GM04504 (cell line): Measurements from ENCODE around the gene INAFM1.
A peak's percentile ranks its signal among the peaks of the same experiment; 100 is the strongest.
"Not testable (repeated sequence)": the region's sequence is repeated elsewhere in the genome, so short reads cannot be mapped to it uniquely, and the experiment has no call there.

ENCODE experiments used
- DNase-seq: peaks from one replicate; pipeline ENCODE4 v3.0.0-alpha.2; 2012; ENCODE audit warnings: low read depth

Gene INAFM1

GRCh38 chr19:47268028-47268427 is 6.7 kb upstream of the INAFM1 start:
- no peak for DNase-seq

GRCh38 chr19:47269596-47269995 is 5.1 kb upstream of the INAFM1 start:
- no peak for DNase-seq

DNA sequence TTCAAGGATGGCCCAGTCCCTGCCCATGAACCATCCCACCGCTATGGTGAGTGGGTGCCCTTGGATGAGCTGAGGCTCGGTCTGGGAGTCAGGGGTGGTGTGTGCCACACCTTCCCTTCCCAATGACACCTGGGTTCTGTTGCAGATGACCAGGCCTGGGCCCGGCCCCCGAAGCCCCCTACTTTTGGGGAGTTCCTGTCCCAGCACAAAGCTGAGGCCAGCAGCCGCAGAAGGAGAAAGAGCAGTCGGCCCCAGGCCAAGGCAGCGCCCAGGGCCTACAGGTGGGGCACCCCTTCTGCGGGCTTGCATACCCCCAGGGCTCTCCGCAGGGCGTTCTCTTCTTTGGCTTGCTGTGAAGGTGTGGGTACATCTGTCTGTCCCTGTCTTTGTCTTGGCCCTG is 4.3 kb upstream of the INAFM1 start:
- no peak for DNase-seq

GRCh38 chr19:47271949-47272348 is 2.7 kb upstream of the INAFM1 start:
- DNase-seq = no peak

DNA sequence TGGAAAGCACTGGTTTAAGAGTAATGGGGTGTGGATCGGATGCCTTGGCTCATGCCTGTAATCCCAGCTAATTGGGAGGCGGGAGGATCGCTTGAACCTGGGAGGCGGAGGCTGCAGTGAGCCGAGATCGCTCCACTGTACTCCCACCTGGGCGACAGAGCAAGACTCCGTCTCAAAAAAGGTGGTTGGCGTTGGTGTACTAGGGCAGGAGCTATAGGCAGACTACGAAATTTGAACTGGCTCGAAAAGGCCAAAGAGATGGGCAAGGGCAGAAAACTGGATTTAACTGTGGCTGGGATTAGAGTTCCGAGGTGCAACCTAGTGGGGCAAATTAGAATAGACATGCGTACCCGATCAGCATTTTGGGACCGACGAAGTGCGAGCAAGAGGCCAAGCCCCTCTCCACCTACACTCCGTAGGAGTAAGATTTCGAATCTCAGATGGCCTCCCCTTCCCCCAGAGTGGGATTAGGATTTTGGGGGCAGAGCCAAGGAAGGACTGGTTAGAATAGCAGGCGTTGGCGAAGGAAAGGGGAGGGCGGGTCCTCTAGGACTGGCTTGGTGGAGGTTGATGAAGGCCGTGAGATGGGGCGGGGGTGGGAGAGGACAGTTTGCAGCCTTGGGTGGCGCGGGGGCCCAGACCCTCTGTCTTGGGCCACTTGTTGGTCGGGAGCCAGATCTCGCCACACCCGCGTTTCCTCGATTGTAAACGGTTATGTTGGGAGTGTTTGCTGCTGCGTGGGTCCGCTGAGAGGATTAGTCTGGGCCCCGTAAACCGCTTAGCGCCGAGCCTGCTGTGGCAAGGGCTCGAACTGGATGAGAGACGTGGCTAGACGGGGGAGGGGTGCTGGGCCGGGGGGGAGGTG is 2.0 kb upstream of the INAFM1 start:
- no peak for DNase-seq

DNA sequence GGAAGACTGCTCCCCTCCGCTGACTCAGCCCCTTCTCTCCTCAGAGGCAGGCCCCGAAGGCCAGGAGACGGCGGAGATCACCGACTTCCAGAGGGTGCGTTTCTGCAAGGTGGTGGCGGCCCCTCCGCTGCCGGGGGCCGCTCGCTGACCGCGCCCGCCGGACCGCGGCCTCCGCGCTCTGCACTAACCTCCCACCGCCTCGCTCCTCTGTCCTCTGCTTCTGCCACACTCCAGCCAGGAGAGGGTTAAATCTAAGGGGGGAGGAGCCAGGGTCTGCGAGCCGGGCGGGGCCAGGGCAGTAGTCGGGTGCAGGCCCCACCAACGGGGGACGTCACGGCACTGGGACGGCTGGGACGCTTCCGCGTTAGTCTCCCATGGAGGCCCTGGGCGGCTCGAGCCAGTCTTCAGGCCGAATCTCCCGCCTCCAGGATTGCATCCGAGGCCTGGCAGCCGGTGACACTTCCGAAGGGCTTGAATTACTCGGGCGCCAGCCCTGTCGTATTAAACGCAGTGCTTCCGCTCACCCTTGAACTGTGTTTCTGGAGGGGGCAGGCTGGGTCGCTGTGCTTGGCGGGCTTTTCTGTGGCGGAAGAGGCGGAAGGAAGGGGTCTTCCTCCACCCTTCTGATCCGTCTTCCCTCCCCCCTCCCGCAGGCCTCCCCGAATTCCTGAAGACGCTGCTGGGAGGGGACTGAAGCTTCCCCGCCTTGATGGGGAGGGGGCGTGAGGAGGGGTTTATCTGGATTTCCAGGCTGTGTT is 1.2 kb upstream of the INAFM1 start:
- DNase-seq = peak; percentile 71

DNA sequence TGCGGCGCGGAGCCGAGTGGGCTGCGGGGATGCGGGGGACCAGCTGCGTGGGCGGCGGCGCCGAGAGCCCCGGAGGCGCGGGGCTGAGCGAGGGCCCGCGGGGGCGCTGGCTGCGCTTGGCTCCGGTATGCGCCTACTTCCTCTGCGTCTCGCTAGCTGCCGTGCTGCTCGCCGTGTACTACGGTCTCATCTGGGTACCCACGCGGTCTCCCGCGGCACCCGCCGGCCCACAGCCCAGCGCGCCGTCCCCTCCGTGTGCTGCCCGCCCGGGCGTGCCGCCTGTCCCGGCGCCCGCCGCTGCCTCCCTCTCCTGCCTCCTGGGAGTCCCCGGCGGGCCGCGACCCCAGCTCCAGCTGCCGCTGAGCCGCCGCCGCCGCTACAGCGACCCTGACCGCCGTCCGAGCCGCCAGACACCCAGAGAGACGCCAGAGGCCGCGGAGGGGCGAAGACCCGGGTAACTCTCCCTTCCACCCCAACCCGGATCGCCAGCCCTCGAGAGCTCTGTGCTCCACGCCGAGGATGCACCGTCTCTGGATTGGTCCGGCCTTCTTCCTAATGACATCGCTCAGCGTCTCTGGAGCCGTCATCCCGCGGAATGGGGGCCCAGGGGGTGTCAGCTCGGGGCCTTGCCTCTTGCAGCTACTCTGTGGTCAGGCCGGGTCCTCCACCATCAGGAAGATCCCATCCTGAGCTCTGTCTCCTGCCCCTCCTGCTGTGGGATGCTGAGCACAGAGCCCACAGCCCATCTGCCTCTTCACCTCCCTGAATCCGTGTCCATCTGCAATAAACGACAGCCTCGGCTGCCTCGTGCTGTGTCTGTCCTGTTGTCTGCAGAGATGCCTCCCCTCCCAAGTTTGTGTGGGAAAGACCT is 441 bp downstream of the INAFM1 start:
- no peak for DNase-seq

DNA sequence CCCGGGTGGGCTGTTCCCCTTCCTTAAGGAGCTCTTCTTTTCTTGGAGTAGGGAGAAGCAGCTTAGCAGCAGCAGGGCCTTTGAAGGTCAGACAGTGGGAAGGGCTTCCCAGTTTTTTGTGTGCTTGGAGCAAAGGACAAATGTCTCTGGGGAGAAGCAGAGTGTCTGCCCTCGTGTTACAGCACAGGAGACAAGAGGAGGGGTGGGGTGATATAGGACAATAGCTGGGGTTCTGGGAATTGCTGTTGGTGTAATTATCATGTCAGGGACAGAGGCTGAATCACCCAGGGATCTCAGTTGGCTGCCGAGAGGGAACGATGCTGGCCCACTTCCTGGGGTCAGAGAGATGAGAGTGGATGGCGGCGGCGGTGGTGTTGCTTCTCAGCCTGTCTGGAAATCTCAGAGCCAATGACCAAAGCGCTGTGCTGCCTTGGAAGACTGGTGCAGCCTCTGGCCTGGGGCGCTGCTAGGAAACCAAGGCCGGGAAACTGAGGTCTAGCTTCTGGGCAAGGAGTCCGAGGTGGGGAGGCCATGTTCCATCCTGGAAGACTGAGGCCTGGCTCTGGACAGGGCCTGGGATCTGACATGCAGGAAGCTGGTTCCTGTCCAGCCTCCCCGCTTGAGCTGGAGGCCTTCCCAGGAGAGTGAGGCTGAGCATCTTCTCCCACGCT is 1.2 kb downstream of the INAFM1 start:
- DNase-seq = no peak

- DNase-seq = not testable (repeated sequence)
These were observed 1.8 kb downstream of the INAFM1 start for GRCh38 chr19:47276513-47276912.

DNA sequence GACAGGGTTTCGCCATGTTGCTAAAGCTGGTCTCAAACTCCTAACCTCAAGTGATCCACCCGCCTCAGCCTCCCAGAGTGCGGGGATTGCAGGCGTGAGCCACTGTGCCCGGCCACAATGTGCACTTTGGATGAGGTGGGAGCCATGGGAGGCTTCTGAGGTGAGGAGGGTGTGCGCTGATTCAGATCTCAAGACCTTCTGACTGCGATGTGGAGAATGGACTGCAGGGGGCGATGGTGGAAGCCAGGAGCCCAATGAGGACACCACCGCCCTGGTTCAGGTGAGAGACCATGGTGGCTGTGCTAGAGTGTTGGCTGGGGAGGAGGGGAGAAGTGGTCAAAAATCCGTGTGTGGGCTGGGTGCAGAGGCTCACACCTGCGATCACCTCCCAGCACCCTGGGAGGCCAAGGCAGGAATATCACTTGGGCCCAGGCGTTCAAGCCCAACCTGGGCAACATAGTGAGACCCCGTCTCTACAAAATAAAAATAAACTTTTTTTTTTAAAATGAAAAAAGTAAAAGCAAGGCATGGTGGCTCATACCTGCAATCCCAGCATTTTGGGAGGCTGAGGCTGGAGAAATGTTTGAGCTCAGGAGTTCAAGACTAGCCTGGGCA is 5.6 kb downstream of the INAFM1 start:
- no peak for DNase-seq

DNA sequence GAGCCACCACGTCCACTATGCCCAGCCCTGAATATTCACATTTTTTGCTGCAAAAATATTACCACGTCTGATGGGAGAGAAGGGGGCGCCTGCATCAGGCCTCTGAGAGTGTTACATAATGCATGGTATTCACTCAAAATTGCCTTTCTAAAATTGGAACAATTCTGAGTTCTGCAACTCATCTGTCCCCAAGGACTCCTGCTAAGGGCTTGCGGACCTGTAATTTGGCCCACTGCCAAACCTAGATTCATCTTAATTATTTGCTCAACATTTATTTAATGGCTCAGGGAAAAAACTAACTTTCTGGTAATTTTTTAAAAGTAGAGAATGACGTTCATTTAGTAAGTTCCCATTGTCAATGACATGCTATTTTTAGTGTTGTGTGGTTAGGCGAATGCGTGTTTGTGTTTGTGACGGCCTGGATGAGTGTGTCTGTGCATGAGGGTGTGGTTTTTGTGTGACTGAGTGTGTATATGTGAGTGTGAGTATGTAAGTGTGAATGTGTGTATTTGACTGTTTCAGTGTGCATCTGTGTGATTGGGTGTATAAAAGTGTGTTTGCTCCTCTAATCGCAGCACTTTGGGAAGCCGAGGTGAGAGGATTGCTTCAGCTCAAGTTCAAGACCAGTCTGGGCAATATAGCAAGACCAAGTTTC is 8.8 kb downstream of the INAFM1 start:
- no peak for DNase-seq

DNA sequence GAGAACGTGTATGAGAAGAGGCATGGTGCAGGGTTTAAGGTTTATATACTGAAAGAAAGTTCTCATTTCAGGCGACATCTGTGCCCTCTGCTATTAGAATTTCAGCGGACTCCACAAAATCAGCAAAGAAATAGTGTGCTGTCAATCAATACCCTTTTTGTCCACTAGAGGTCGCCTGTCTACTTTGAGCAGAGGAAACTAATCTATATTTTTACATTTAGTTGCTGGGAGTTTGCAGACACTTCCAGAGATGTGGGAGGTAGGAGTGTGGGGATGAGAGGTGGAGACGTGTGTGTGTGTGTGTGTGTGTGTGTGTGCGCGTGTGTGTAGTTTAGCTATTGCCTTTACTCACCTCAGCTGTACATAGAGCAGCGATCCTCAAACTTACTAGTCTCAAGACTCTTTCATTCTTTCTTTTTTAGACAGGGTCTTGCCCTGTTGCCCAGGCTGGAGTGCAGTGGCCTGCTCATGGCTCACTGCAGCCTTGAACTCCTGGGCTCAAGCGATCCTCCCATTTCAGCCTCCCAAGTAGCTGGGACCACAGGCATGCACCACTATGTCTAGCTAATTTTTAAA is 9.7 kb downstream of the INAFM1 start:
- no peak for DNase-seq

DNA sequence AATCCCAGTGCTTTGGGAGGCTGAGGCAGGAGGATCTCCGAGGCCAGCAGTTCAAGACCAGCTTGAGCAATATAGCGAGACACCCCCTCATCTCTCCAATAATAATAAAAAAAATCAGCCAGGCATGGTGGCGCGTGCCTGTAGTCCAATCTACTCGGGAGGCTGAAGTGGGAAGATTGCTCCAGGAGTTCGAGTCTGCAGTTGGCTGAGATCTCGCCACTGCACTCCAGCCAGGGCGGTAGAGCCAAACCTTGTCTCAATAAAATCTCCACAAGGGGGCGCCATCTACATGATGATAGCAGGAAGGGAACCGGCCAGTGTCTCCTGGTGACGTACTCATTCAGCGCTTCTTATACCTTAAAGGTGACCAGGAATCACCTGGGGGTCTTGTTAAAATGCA is 21.4 kb downstream of the INAFM1 start:
- DNase-seq = no peak

DNA sequence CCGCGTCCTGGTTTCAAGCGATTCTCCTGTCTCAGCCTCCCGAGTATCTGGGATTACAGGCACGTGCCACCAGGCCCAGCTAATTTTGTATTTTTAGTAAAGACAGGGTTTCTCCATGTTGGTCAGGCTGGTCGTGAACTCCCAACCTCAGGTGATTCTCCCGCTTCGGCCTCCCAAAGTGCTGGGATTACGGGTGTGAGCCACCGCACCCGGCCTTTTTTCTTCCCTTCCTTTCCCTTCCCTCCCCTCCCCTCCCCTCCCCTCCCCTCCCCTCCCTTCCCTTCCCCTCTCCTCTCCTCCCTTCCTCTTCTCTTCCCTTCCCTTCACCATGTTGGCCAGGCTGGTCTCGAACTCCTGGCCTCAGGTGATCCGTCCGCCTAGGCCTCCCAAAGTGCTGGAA is 26.2 kb downstream of the INAFM1 start:
- DNase-seq = not testable (repeated sequence)

GRCh38 chr19:47302249-47302648 is 27.6 kb downstream of the INAFM1 start:
- no peak for DNase-seq

- no peak for DNase-seq
These were observed 29.3 kb downstream of the INAFM1 start for GRCh38 chr19:47303966-47304365.

DNA sequence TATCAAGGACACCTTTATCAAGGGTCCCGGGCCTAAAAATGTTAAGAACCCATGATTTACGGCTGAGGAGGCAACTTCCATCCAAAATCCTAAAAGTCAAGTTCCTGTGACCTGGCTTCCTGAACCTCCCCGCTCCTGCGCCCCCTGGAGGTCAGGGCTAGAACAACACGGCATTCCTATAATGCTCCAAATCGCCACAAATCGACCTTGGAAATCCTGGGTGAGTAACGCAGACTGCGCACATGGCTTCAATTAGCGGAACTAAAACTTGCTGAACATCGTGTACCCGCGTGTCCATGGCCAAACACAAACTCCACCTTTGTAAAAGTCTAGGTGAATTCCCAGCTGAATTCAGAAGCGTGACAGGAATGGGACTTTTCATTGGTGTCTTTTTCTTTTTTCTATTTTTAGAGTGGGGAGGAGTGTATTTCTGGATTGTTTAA is 30.6 kb downstream of the INAFM1 start:
- peak; percentile 86 for DNase-seq

DNA sequence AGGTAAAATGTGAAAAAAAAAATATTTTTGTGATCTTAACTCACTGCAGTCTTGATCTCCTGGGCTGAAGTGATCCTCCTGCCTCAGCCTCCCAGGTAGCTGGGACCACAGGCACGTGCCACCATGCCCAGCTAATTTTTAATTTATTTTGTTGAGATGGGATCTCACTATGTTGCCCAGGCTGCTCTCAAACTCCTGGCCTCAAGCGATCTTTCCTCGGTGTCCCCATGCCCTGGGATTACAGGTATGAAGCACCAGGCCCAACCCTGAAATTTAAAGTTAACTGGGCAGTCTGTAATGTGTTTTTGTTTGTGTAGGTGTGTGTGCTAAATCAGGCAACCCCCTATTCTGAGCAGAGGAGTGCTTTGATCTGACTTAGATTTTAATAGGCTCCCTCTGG is 31.6 kb downstream of the INAFM1 start:
- DNase-seq = no peak

- no peak for DNase-seq
These were observed 34.4 kb downstream of the INAFM1 start for GRCh38 chr19:47309038-47309437.

DNA sequence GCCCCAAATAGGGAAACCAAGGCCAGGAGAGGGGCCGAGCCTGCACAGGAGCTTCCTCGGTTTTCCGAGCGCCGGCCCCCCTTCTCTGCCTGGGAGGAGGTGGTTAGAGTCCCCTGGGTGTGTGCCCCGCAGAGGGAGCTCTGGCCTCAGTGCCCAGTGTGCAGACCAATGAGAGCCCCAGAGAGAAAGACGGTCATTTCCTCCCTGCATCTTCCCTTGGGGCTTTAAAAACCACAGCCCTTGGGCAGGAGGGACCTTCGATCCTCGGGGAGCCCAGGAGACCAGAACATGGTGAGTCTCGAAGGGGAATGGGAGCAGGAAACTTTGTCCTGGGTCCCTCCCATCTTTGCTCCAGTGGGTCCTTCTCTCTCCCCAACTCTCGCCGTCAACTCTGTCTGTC is 34.9 kb downstream of the INAFM1 start, which contains the start of gene C5AR1:
Gene C5AR1 (plus strand): TSS at position 254 of the 400 bp plus-strand sequence. CDS start 35 bp downstream, at position 289.
- DNase-seq = no peak
